Measurements from ENCODE around the gene MC1R. TPM values are rescaled to one million over a fixed set of nuclear protein-coding genes. Genes with fewer than 3 reads are reported as not detected.
"Not testable (repeated sequence)": the region's sequence is repeated elsewhere in the genome, so short reads cannot be mapped to it uniquely, and the experiment has no call there.

MC1R gene
- polyA plus RNA-seq, 4 donors, result 3.4 to 8.3 (median 4.7) TPM

DNA sequence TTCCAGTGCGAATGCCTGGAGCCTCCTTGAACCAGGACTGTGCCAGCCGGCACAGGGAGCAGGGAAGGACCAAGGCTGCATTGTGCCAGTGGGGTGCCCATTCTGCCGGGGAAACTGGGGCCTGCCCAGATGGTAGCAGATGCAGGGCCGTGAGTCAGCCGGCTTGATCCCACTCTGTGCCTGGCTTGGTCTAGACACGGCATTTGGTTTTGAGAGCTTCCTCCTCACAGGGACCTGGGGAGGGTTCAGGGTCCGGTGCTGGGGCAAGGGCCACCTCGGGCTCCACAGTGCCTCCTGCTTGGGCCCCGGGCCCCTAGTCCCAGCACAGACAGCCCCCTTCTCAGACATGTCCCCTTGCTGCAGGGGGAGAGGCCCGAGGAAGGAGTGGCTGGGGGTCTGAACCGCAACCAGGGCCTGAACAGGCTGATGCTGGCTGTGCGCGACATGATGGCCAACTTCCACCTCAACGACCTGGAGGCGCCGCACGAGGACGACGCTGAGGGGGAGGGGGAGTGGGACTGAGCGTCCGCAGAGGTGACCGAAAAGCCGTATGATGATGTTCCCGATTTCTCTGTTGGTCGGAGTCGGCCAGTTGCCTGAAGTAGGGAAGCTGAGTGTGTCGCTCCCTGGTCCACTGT is 7.8 kb upstream of the MC1R start:
- no peak for FAIRE-seq
- Histone ChIP-seq H3K4me1 (ENCODE audit: control insufficient read depth in 3 of 3, insufficient read depth in 2 of 3, low read depth in 1 of 3, low read length in 2 of 3) (no peaks in the 10 kb centered on the region), H3K27ac (ENCODE audit: low read depth in 1 of 3, low read length in 2 of 3) (no peak overlapping the region), H3K27me3 (ENCODE audit: control insufficient read depth in 3 of 3, insufficient read depth in 3 of 3, low read length in 3 of 3) (no peaks in the 10 kb centered on the region), H3K36me3 (ENCODE audit: control insufficient read depth in 3 of 3, insufficient read depth in 2 of 3, low read depth in 1 of 3, low read length in 3 of 3) (peaks cover 2 to 73% (median 18%) of the 10 kb centered on the region in 3 donors), H3K9me3 (ENCODE audit: control insufficient read depth in 2 of 2, insufficient read depth in 1 of 2, low read depth in 1 of 2, low read length in 1 of 2) (peaks cover 0 to 6% of the 10 kb centered on the region in 2 donors), H3K4me3 (ENCODE audit: low read depth in 1 of 3, low read length in 3 of 3) (no peak overlapping the region)
- 91 to 94% (median 92%) methylated on average over 27 of the region's 27 CpGs for WGBS, 3 donors
- no peak for DNase-seq

- WGBS, 3 donors, result 89 to 97% (median 93%) methylated on average over 14 of the region's 14 CpGs
- Histone ChIP-seq H3K4me3 (ENCODE audit: low read depth in 1 of 3, low read length in 3 of 3) (no peak overlapping the region), H3K9me3 (ENCODE audit: control insufficient read depth in 2 of 2, insufficient read depth in 1 of 2, low read depth in 1 of 2, low read length in 1 of 2) (peaks cover 0 to 6% of the 10 kb centered on the region in 2 donors), H3K36me3 (ENCODE audit: control insufficient read depth in 3 of 3, insufficient read depth in 2 of 3, low read depth in 1 of 3, low read length in 3 of 3) (peaks cover 2 to 68% (median 14%) of the 10 kb centered on the region in 3 donors), H3K4me1 (ENCODE audit: control insufficient read depth in 3 of 3, insufficient read depth in 2 of 3, low read depth in 1 of 3, low read length in 2 of 3) (no peaks in the 10 kb centered on the region), H3K27ac (ENCODE audit: low read depth in 1 of 3, low read length in 2 of 3) (no peak overlapping the region), H3K27me3 (ENCODE audit: control insufficient read depth in 3 of 3, insufficient read depth in 3 of 3, low read length in 3 of 3) (no peaks in the 10 kb centered on the region)
- DNase-seq (no peak), FAIRE-seq (no peak)
Observed at GRCh38 chr16:89911375-89911774, 7.3 kb upstream of the MC1R start.

GRCh38 chr16:89912143-89912542 is 6.5 kb upstream of the MC1R start:
- no peaks in the 10 kb centered on the region for H3K9me3 ChIP-seq (ENCODE audit: control insufficient read depth in 2 of 2, insufficient read depth in 1 of 2, low read depth in 1 of 2, low read length in 1 of 2)

GRCh38 chr16:89912627-89913026 is 6.0 kb upstream of the MC1R start:
- FAIRE-seq, result no peak
- H3K36me3 ChIP-seq (ENCODE audit: control insufficient read depth in 3 of 3, insufficient read depth in 2 of 3, low read depth in 1 of 3, low read length in 3 of 3), result peaks cover 2 to 59% (median 6%) of the 10 kb centered on the region in 3 donors
- DNase-seq, result no peak
- 68 to 77% (median 76%) methylated on average over 13 to 14 of the region's 14 CpGs for WGBS, 3 donors
- H3K27me3 ChIP-seq (ENCODE audit: control insufficient read depth in 3 of 3, insufficient read depth in 3 of 3, low read length in 3 of 3), result no peaks in the 10 kb centered on the region
- no peak overlapping the region for H3K27ac ChIP-seq (ENCODE audit: low read depth in 1 of 3, low read length in 2 of 3)
- no peak overlapping the region for H3K4me3 ChIP-seq (ENCODE audit: low read depth in 1 of 3, low read length in 3 of 3)
- no peaks in the 10 kb centered on the region for H3K9me3 ChIP-seq (ENCODE audit: control insufficient read depth in 2 of 2, insufficient read depth in 1 of 2, low read depth in 1 of 2, low read length in 1 of 2)
- peaks cover 0 to 2% (median 0%) of the 10 kb centered on the region in 3 donors for H3K4me1 ChIP-seq (ENCODE audit: control insufficient read depth in 3 of 3, insufficient read depth in 2 of 3, low read depth in 1 of 3, low read length in 2 of 3)

More at GRCh38 chr16:89912143-89912542, 6.5 kb upstream of the MC1R start:
- FAIRE-seq (no peak), DNase-seq (no peak)
- Histone ChIP-seq H3K27me3 (ENCODE audit: control insufficient read depth in 3 of 3, insufficient read depth in 3 of 3, low read length in 3 of 3) (no peaks in the 10 kb centered on the region), H3K27ac (ENCODE audit: low read depth in 1 of 3, low read length in 2 of 3) (no peak overlapping the region), H3K36me3 (ENCODE audit: control insufficient read depth in 3 of 3, insufficient read depth in 2 of 3, low read depth in 1 of 3, low read length in 3 of 3) (peaks cover 2 to 60% (median 7%) of the 10 kb centered on the region in 3 donors), H3K4me1 (ENCODE audit: control insufficient read depth in 3 of 3, insufficient read depth in 2 of 3, low read depth in 1 of 3, low read length in 2 of 3) (no peaks in the 10 kb centered on the region), H3K4me3 (ENCODE audit: low read depth in 1 of 3, low read length in 3 of 3) (no peak overlapping the region)
- 86 to 88% (median 88%) methylated on average over 13 of the region's 13 CpGs for WGBS, 3 donors

GRCh38 chr16:89913408-89914387 is 5.0 kb upstream of the MC1R start:
- H3K27ac ChIP-seq (ENCODE audit: low read depth in 1 of 3, low read length in 2 of 3), result no peak overlapping the region
- 80 to 85% (median 84%) methylated on average over 30 of the region's 30 CpGs for WGBS, 3 donors
- H3K4me3 ChIP-seq (ENCODE audit: low read depth in 1 of 3, low read length in 3 of 3), result no peak overlapping the region
- no peaks in the 10 kb centered on the region for H3K9me3 ChIP-seq (ENCODE audit: control insufficient read depth in 2 of 2, insufficient read depth in 1 of 2, low read depth in 1 of 2, low read length in 1 of 2)
- peaks cover 0 to 5% (median 0%) of the 10 kb centered on the region in 3 donors for H3K27me3 ChIP-seq (ENCODE audit: control insufficient read depth in 3 of 3, insufficient read depth in 3 of 3, low read length in 3 of 3)
- H3K36me3 ChIP-seq (ENCODE audit: control insufficient read depth in 3 of 3, insufficient read depth in 2 of 3, low read depth in 1 of 3, low read length in 3 of 3), result peaks cover 2 to 50% (median 6%) of the 10 kb centered on the region in 3 donors
- H3K4me1 ChIP-seq (ENCODE audit: control insufficient read depth in 3 of 3, insufficient read depth in 2 of 3, low read depth in 1 of 3, low read length in 2 of 3), result peaks cover 0 to 13% (median 4%) of the 10 kb centered on the region in 3 donors
- DNase-seq (no peak), FAIRE-seq (no peak)

- not testable (repeated sequence) for H3K9me3 ChIP-seq (ENCODE audit: control insufficient read depth in 2 of 2, insufficient read depth in 1 of 2, low read depth in 1 of 2, low read length in 1 of 2); H3K27ac ChIP-seq (ENCODE audit: low read depth in 1 of 3, low read length in 2 of 3); H3K4me3 ChIP-seq (ENCODE audit: low read depth in 1 of 3, low read length in 3 of 3); FAIRE-seq; DNase-seq
- WGBS, 3 donors, result 47 to 65% (median 54%) methylated on average over 11 of the region's 11 CpGs
- Histone ChIP-seq H3K4me1 (ENCODE audit: control insufficient read depth in 3 of 3, insufficient read depth in 2 of 3, low read depth in 1 of 3, low read length in 2 of 3) (peaks cover 0 to 16% (median 5%) of the 10 kb centered on the region in 3 donors), H3K36me3 (ENCODE audit: control insufficient read depth in 3 of 3, insufficient read depth in 2 of 3, low read depth in 1 of 3, low read length in 3 of 3) (peaks cover 0 to 39% (median 5%) of the 10 kb centered on the region in 3 donors), H3K27me3 (ENCODE audit: control insufficient read depth in 3 of 3, insufficient read depth in 3 of 3, low read length in 3 of 3) (peaks cover 0 to 16% (median 0%) of the 10 kb centered on the region in 3 donors)
Observed at GRCh38 chr16:89914642-89915285, 3.9 kb upstream of the MC1R start.

GRCh38 chr16:89915303-89916232 is 3.1 kb upstream of the MC1R start:
- DNase-seq, result no peak
- FAIRE-seq, result no peak
- Histone ChIP-seq H3K36me3 (ENCODE audit: control insufficient read depth in 3 of 3, insufficient read depth in 2 of 3, low read depth in 1 of 3, low read length in 3 of 3) (peaks cover 0 to 31% (median 3%) of the 10 kb centered on the region in 3 donors), H3K27me3 (ENCODE audit: control insufficient read depth in 3 of 3, insufficient read depth in 3 of 3, low read length in 3 of 3) (peaks cover 0 to 24% (median 0%) of the 10 kb centered on the region in 3 donors), H3K4me3 (ENCODE audit: low read depth in 1 of 3, low read length in 3 of 3) (no peak overlapping the region), H3K27ac (ENCODE audit: low read depth in 1 of 3, low read length in 2 of 3) (no peak overlapping the region), H3K9me3 (ENCODE audit: control insufficient read depth in 2 of 2, insufficient read depth in 1 of 2, low read depth in 1 of 2, low read length in 1 of 2) (no peaks in the 10 kb centered on the region), H3K4me1 (ENCODE audit: control insufficient read depth in 3 of 3, insufficient read depth in 2 of 3, low read depth in 1 of 3, low read length in 2 of 3) (peaks cover 0 to 16% (median 5%) of the 10 kb centered on the region in 3 donors)
- 65 to 75% (median 72%) methylated on average over 38 to 40 of the region's 40 CpGs for WGBS, 3 donors

All from small intestine (tissue), 7 donors.